Midbrain (tissue), 1 donor: Measurements from ENCODE around the gene ZNF525.
"Not testable (repeated sequence)": the region's sequence is repeated elsewhere in the genome, so short reads cannot be mapped to it uniquely, and the experiment has no call there.

Experiments
- DNase-seq: peaks from one replicate; lab custom pipeline; 2025; lab: John Stamatoyannopoulos, UW

Gene ZNF525

GRCh38 chr19:53395840-53396524 is 30.5 kb downstream of the ZNF525 start:
- DNase-seq, result not testable (repeated sequence)

GRCh38 chr19:53396525-53396868 is 31.0 kb downstream of the ZNF525 start:
- DNase-seq, result no peak

DNA sequence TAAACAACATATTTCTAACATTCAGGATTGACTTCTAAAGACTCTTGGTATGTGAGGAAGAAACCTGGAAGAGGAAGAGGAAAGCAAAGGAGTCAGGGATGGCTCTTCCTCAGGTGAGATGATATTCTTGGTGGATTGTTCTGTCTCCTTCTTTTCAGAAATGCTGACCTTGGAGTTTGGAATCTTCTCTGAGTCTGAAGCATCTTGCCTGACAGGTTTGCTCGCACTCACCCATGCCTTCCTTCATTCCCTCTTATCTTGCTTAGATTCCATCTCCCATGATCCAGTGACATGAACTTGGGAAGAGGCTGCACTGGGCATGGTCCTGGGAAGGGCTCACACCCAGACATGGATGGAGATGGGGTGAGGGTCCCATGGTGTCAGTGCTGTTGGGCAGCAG is 32.4 kb downstream of the ZNF525 start:
- DNase-seq, result not testable (repeated sequence)

DNA sequence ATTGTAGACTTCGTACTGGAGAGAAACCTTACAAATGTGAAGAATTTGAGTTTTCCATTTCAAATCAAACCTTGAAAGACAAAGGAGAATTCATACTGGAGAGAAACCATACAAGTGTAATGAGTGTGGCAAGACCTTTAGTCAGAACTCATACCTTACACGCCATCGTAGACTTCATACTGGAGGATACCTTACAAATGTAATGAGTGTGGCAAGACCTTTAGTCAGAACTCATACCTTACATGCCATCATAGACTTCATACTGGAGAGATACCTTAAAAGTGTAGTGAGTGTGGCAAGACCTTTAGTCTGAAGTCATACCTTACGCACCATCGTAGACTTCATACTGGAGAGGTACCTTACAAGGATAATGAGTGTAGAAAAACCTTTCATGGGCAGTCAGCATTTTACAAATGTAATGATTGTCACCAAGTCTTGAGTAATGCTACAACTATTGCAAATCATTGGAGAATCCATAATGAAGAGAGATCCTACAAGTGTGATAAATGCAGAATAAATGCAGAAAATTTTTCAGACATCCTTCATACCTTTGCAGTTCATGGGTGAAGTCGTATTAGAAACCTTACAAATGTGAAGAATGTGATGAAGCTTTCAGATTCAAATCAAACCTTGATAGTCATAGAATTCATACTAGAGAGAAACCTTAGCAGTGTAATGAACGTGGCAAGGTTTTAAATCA is 44.1 kb downstream of the ZNF525 start:
- no peak for DNase-seq

GRCh38 chr19:53420520-53421315 is 55.2 kb downstream of the ZNF525 start:
- DNase-seq, result not testable (repeated sequence)

DNA sequence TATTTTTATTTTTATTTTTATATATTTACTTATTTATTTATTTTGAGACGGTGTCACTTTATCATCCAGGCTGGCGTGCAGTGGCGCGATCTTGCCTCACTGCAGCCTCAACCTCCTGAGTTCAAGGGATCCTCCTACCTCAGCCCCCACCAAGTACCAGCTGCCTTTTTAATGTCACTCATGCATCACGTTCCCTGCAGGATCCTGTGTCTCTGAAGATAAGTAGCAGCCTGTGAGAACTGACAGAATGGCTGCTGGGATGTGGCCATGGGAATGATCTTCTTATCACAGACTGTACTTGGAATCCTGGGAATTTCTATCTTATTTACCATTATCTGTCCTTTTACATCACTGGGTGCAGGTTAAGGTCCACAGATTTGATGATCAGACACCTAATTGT is 57.0 kb downstream of the ZNF525 start:
- DNase-seq, result no peak

DNA sequence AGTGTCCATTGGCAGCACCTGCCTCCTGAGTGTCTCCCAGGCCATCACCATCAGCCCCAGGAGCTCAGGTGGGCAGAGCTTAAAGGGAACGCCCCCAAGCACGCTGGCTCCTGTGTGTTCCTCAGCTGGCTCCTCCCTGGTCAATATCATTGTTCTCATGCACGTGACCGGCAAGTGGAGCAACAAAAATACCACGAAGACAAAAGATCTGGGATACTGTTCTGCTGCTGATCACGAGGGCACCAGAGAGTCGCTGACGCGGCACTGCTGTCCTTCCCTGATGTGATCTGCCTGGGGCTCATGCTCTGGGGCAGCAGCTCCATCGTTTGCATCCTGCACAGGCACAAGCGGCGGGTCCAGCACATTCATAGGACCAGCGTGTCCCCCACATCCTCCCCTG is 57.6 kb downstream of the ZNF525 start:
- not testable (repeated sequence) for DNase-seq

DNA sequence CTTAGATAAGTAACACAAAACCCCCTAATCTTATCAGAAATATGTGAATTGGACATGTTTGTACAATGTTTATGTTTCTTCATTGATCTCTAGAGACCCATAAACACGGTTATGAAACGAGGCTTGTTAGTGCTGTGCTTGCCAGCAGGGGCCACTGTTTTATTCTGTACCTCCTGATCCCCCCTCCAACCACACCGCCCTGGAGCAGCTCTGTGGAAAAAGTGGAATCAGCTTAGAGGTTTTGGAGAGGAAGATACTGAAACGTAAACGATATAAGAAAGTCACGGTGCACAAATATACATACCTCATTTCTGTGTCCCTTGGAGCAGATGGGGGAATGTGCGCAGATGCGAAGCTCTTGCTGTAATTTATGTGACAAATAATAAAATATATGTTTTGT is 58.2 kb downstream of the ZNF525 start:
- DNase-seq, result not testable (repeated sequence)

GRCh38 chr19:53424968-53425597 is 59.6 kb downstream of the ZNF525 start:
- DNase-seq, result peak; percentile 82

GRCh38 chr19:53431399-53432087 is 66.0 kb downstream of the ZNF525 start, which contains the start of gene ZNF761:
TSS of gene ZNF761 (plus strand) at chr19:53431984. CDS start at chr19:53447269, 15,285 bp downstream.
- DNase-seq, result peak; percentile 93

- no peak for DNase-seq
These were observed 66.7 kb downstream of the ZNF525 start for GRCh38 chr19:53432088-53432661.
